AG04449 (cell line): ENCODE data around the gene DUSP16.
"Not testable (repeated sequence)": the region's sequence is repeated elsewhere in the genome, so short reads cannot be mapped to it uniquely, and the experiment has no call there.

Experiments
- CTCF ChIA-PET: fragments of 350-600 bp; formaldehyde crosslinking; extraction: SDS; loops from one replicate; lab custom pipeline; 2021; ENCODE audit warnings: antibody characterized with exemption; lab: Yijun Ruan, JAX
- POLR2A ChIA-PET: fragments of 400-600, 350-600 bp; formaldehyde crosslinking; extraction: SDS; loops from one replicate; lab custom pipeline; 2020; ENCODE audit warnings: antibody characterized with exemption, inconsistent platforms; lab: Yijun Ruan, JAX
- DNase-seq: peaks from one replicate; pipeline ENCODE4 v3.0.0-alpha.2; 2010; ENCODE audit warnings: low read depth, low spot score
- H3K4me3 ChIP-seq: 2 replicates; pipeline ENCODE4 v1.5.1; 2011; ENCODE audit warnings: low read depth, mild to moderate bottlenecking, control low read depth, low read length
- CTCF ChIP-seq: IDR thresholded peaks from one replicate; pipeline ENCODE4 v1.5.1; 2011; ENCODE audit warnings: mild to moderate bottlenecking, moderate library complexity, low read length, control low read depth, inconsistent platforms; ENCODE audit not compliant: insufficient read depth; ENCODE audit errors: missing control alignments

Gene DUSP16

DNA sequence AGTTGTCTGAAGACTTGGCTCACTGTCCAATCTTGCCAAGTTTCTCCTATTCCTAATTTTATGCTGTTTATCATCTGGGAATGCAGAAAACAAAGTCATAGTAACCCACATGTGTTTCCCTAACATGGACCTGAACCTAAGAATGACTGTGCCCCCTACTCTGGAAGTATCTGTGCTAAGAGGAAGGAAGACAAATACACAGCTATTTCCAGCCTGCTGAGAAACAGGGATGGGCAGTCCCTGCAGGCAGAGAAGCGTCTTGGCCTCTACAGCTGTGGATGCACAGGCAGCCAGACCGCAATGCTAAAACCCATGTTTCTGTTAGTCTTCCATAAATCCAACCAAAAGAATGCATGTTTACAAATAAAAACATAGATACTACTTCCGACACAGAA, 56.2 kb downstream of the DUSP16 start:
- ChIA-PET CTCF (interaction anchor here (0.9 kb wide), 2 partner anchors 10 to 57 kb away, joined by 3 read pairs; no protein-coding TSS in a partner anchor), POLR2A (interaction anchor here (0.6 kb wide), 1 partner anchor 59 kb away, joined by 3 read pairs; no protein-coding TSS in a partner anchor)
- TF ChIP-seq CTCF, result no peak
- H3K4me3 ChIP-seq, result no peak overlapping the region
- no peak for DNase-seq

- POLR2A ChIA-PET, result interaction anchor here (0.6 kb wide), 1 partner anchor 58 kb away, joined by 3 read pairs; no protein-coding TSS in a partner anchor
Observed at GRCh38 chr12:12505544-12506495, 56.8 kb downstream of the DUSP16 start.

DNA sequence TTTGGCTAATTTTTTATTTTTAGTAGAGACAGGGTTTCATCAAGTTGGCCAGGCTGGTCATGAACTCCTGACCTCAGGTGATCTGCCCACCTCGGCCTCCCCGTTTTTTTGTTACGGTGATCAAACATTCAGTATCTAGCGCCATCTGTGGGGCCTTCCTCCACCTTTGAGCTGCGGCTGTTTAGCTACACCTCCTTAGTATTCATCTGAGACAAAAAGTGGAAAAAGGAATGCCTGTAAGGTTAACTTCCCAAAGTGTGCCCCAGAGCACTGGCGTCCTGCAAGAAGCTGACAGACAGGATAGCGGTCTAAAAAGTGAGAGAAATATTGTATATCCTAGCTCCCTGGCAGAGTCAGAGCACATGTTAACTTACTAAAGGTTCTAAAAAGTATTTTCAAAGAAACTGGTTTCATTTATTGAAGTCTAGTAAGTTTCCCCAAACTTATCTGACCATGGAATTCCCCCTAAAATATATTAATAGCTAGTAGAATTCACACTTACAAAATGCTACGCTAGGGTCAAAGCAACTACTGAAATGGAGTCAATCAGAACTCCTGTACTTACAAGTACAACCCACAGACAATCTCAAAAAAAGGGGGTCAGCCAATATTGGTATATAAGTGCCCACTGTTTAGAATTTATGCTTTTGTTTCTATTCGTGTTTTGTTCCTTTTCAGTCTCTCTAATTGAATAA, 59.1 kb downstream of the DUSP16 start:
- no peak for TF ChIP-seq CTCF
- ChIA-PET CTCF (interaction anchor here (1.0 to 1.7 kb wide), 4 partner anchors 9 to 152 kb away, joined by 3 to 4 read pairs (median 3); no protein-coding TSS in a partner anchor), POLR2A (no interaction called here)
- H3K4me3 ChIP-seq, result no peak overlapping the region
- DNase-seq, result no peak

More at GRCh38 chr12:12505544-12506495, 56.8 kb downstream of the DUSP16 start:
- TF ChIP-seq CTCF, result no peak
- DNase-seq, result peak; percentile 31
- CTCF ChIA-PET, result interaction anchor here (0.9 to 1.7 kb wide), 3 partner anchors 11 to 57 kb away, joined by 3 read pairs; no protein-coding TSS in a partner anchor
- peak overlapping the region; percentile 21; the same call in 1 of the 2 replicates for H3K4me3 ChIP-seq

- CTCF ChIA-PET, result interaction anchor here (1.6 kb wide), 1 partner anchor 126 kb away, joined by 4 read pairs; no protein-coding TSS in a partner anchor
- no peak for DNase-seq
- no peak for TF ChIP-seq CTCF
- H3K4me3 ChIP-seq, result no peak overlapping the region
- POLR2A ChIA-PET, result no interaction called here
Observed at GRCh38 chr12:12502815-12503151, 59.9 kb downstream of the DUSP16 start.

DNA sequence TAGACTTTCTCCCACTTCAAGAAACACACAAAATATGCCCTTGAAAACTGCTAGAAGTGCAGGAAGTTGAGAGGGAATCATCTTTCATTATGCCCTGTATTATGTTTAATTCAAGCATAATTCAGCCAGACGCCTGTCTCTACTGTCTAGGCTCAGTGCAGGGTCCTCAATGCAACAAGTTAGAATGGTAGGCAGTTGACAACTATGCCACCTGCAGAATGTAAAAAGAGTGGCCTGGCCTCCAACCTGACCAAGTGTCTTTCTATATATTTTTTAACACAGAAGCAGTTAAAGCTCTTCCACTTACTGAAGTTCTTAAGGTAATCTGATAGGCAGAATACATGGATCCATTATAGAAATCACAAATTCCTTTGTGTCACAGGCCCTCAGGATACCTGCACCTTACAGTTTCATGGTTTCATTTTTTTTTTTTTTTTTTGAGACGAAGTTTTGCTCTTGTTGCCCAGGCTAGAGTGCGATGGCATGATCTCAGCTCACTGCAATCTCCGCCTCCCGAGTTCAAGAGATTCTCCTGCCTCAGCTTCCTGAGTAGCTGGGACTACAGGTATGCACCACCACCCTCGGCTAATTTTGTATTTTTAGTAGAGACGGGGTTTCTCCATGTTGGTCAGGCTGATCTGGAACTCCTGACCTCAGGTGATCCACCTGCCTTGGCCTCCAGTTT, 60.4 kb downstream of the DUSP16 start:
- POLR2A ChIA-PET, DNase-seq, CTCF ChIA-PET, H3K4me3 ChIP-seq: not testable (repeated sequence)

DNA sequence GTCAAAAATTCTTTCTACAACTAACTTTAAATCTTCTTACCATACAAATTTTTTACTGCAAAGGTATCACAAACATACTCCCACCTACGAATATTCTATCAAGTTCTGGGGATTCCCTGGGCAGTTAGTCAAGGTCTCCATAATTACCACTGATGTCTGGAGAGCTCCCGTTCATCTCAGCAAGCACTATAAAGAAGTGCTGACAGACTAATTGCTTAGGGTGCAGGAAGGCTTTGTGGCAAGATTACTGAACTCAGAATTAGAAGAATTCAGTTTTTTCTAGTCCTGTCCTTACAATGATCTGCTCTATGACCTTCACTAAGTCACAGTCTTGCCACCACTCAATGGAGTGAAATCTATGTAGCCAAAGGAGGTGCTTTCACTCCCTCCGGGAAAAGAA, 61.5 kb downstream of the DUSP16 start:
- H3K4me3 ChIP-seq, result no peak overlapping the region
- no peak for TF ChIP-seq CTCF
- CTCF ChIA-PET, result no interaction called here
- POLR2A ChIA-PET, result no interaction called here
- DNase-seq, result no peak
